B cell (primary cell): ENCODE data around the gene RAD23B. TPM values are rescaled to one million over a fixed set of nuclear protein-coding genes. Genes with fewer than 3 reads are reported as not detected.

Source experiments
- ATAC-seq: fragments of 200-7000 bp; cut with Tn5 transposase; one replicate; pipeline ENCODE4 v1.10.0; 2021; ENCODE audit warnings: low read depth, mild to moderate bottlenecking, moderate number of reproducible peaks, moderate library complexity
- CTCF ChIA-PET: fragments of 350-600 bp; sonication (Branson Sonifier 250); formaldehyde crosslinking; loops from one replicate; lab custom pipeline; 2021; ENCODE audit warnings: antibody characterized with exemption, inconsistent platforms; lab: Charles Lee
- POLR2A ChIA-PET: fragments of 350-600 bp; sonication (Branson Sonifier 250); formaldehyde crosslinking; loops from one replicate; lab custom pipeline; 2021; ENCODE audit warnings: antibody characterized with exemption; lab: Charles Lee
- DNase-seq: peaks from one replicate; pipeline ENCODE4 v3.0.0; 2013
- H2AFZ ChIP-seq: 2 replicates; pipeline ENCODE4 v1.6.1; 2012; ENCODE audit warnings: mild to moderate bottlenecking, low read depth, low read length; ENCODE audit not compliant: insufficient read depth, poor library complexity, severe bottlenecking
- H3K27ac ChIP-seq, 2 donors: 1 replicate in 1 of 2; 2 replicates in 1 of 2; pipeline ENCODE4 v1.5.1; 2012 to 2013; ENCODE audit warnings: low read length in 2 of 2, mild to moderate bottlenecking in 2 of 2, moderate library complexity in 1 of 2
- H3K27me3 ChIP-seq, 4 experiments: fragments of 200-600 bp in 1 of 4; sonication (generic) in 1 of 4; replicated peaks in 1 of 4; 1 replicate in 2 of 4; 2 replicates in 2 of 4; pipeline versions ENCODE4 v1.6.1 to v1.7.0; 2013 to 2016; ENCODE audit warnings: low read length in 3 of 4, mild to moderate bottlenecking in 2 of 4, mixed read lengths in 1 of 4, moderate library complexity in 1 of 4; ENCODE audit not compliant: insufficient read depth in 4 of 4, control insufficient read depth in 3 of 4; ENCODE audit errors: control extremely low read depth in 1 of 4
- H3K36me3 ChIP-seq, 2 experiments: replicated peaks in 1 of 2; 1 replicate in 1 of 2; 2 replicates in 1 of 2; pipeline versions ENCODE4 v1.6.1 to v1.7.1; 2013; ENCODE audit warnings: low read length in 1 of 2; ENCODE audit not compliant: insufficient read depth in 2 of 2, control insufficient read depth in 1 of 2; ENCODE audit errors: control extremely low read depth in 1 of 2, extremely low read depth in 1 of 2
- H3K4me1 ChIP-seq, 2 donors: fragments of 200-600 bp in 1 of 2; sonication (generic) in 1 of 2; 1 replicate in 1 of 2; 2 replicates in 1 of 2; pipeline versions ENCODE4 v1.5.1 to v1.6.1; 2013 to 2017; ENCODE audit warnings: low read length in 2 of 2; ENCODE audit not compliant: control insufficient read depth in 2 of 2, insufficient read depth in 2 of 2
- H3K4me2 ChIP-seq: replicated peaks from 2 replicates; pipeline ENCODE3; 2012; ENCODE audit warnings: mild to moderate bottlenecking, low read depth, low read length; ENCODE audit not compliant: poor library complexity, severe bottlenecking
- H3K4me3 ChIP-seq, 5 experiments: fragments of 200-600 bp in 1 of 5; sonication (generic) in 1 of 5; 1 replicate in 3 of 5; 2 replicates in 2 of 5; pipeline versions ENCODE4 v1.5.1 to v1.7.0; 2011 to 2016; ENCODE audit warnings: low read length in 4 of 5, mild to moderate bottlenecking in 4 of 5, low read depth in 2 of 5, control low read depth in 1 of 5, moderate library complexity in 1 of 5; ENCODE audit not compliant: insufficient read depth in 1 of 5; ENCODE audit errors: control extremely low read depth in 1 of 5, extremely low read depth in 1 of 5
- H3K79me2 ChIP-seq: fragments of 200-600 bp; sonication (generic); one replicate; pipeline ENCODE4 v1.6.0; 2016; ENCODE audit warnings: low read length; ENCODE audit not compliant: control insufficient read depth, insufficient read depth
- H3K9ac ChIP-seq: fragments of 200-600 bp; sonication (generic); 2 replicates; pipeline ENCODE4 v1.6.1; 2017; ENCODE audit warnings: mild to moderate bottlenecking, low read length, moderate library complexity
- H3K9me3 ChIP-seq, 3 donors: one replicate each; pipeline versions ENCODE4 v1.6.1 to v1.7.1; 2013; ENCODE audit warnings: low read length in 2 of 3; ENCODE audit not compliant: control insufficient read depth in 2 of 3, insufficient read depth in 1 of 3; ENCODE audit errors: control extremely low read depth in 1 of 3
- H4K20me1 ChIP-seq: 2 replicates; pipeline ENCODE4 v1.6.0; 2012; ENCODE audit warnings: mild to moderate bottlenecking, low read length; ENCODE audit not compliant: insufficient read depth, control insufficient read depth, poor library complexity, severe bottlenecking
- H3K27ac Mint-ChIP-seq: one replicate; pipeline ENCODE4 v1.8.0; 2021; ENCODE audit warnings: mixed read lengths
- H3K27me3 Mint-ChIP-seq: one replicate; pipeline ENCODE4 v1.8.0; 2021; ENCODE audit warnings: mixed read lengths
- H3K4me1 Mint-ChIP-seq: one replicate; pipeline ENCODE4 v1.8.0; 2021; ENCODE audit warnings: mixed read lengths
- H3K4me3 Mint-ChIP-seq: one replicate; pipeline ENCODE4 v1.8.0; 2021; ENCODE audit warnings: mixed read lengths
- H3K9me3 Mint-ChIP-seq: one replicate; pipeline ENCODE4 v1.8.0; 2022; ENCODE audit warnings: mixed read lengths; ENCODE audit not compliant: insufficient read depth
- EZH2 ChIP-seq: IDR thresholded peaks from 2 replicates; pipeline ENCODE4 v1.6.1; 2012; ENCODE audit warnings: borderline replicate concordance, low read depth, mild to moderate bottlenecking, moderate library complexity, low read length; ENCODE audit not compliant: insufficient read depth, poor library complexity, severe bottlenecking
- WGBS: methylation state at CpG from one replicate; pipeline ENCODE4 v1.1.5; 2013; ENCODE audit warnings: missing lambda C conversion rate; ENCODE audit not compliant: insufficient coverage; 5-methylcytosine and 5-hydroxymethylcytosine counted together
- intact Hi-C: fragments of 100-400 bp; cut with micrococcal nuclease; formaldehyde crosslinking; loops from one replicate; pipeline ENCODE4 v1.10.0; 2022
- polyA plus RNA-seq: library from polyadenylated mRNA; depleted of rRNA; stranded (reverse); fragments of >200 nt; gene quantifications from 2 replicates; pipeline ENCODE4 v1.2.3, GENCODE V29; 2012
- total RNA-seq, 2 donors: library from RNA; stranded (reverse); fragments of 120-200 nt in 1 of 2; gene quantifications; 1 replicate in 1 of 2; 2 replicates in 1 of 2; pipeline versions ENCODE4 v1.2.3 to v1.2.4, GENCODE V29; 2013 to 2022
- TF ChIP-seq, protein P1 (sequence below): fragments of 200-600 bp; IDR thresholded peaks from one replicate; pipeline ENCODE4 v1.8.0; 2022; ENCODE audit warnings: antibody characterized with exemption, mild to moderate bottlenecking

RAD23B gene
- total and polyA plus RNA-seq, 2 donors (not counting 1 experiment from before 2014, with no cell fraction given), result 36.8 to 78.2 TPM

DNA sequence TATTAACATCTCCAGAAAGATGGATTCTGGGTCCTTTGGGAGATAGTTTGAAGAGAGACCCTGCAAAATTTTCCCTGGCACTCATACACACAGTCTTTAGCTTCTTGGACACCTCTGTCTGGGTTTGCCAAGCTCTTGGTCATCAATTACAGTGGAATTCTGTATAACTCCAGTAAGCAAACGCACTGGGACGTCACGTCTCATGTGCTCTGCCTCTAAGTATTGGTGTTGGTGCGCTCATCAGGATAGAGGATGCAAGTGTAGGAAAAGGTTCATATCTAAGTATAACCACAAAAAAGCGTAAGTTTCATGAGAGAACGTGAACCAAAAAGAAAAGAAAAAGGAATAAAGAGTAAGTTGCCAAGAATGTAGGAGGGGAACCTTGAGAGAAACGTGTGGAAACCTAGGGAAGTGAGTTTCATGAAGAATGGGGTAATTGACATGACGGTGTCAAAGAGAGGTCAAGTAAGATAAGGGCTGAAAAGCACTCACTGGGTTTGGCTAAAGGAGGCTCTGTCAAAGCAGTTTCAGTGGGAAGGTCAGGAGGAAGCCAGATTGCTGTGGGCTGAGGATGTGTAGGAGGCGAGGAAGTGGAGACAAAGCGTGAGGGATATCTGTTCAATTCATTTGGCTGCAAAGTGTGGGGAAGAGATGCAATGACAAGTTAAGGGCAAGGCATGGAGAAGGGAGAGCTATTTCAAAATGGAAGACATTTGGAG is 92.7 kb downstream of the RAD23B start:
- DNase-seq, result no peak
- H3K27ac Mint-ChIP-seq, result no peak overlapping the region
- 55% methylated on average over 5 of the region's 10 CpGs for WGBS
- peaks cover 7% of the 10 kb centered on the region for H3K27me3 Mint-ChIP-seq
- Histone ChIP-seq H3K79me2 (no peaks in the 10 kb centered on the region), H4K20me1 (no peaks in the 10 kb centered on the region), H2AFZ (no peak overlapping the region), H3K4me1 (no peaks in the 10 kb centered on the region), H3K4me3 (no peak overlapping the region), H3K27me3 (no peaks in the 10 kb centered on the region), H3K9ac (no peak overlapping the region), H3K27ac (no peak overlapping the region), H3K36me3 (no peaks in the 10 kb centered on the region), H3K4me2 (no peak overlapping the region), H3K9me3 (no peaks in the 10 kb centered on the region)
- no peaks in the 10 kb centered on the region for H3K9me3 Mint-ChIP-seq
- POLR2A ChIA-PET, result no interaction called here
- ATAC-seq, result no peak
- intact Hi-C loops, result no loop called here
- H3K4me1 Mint-ChIP-seq, result no peaks in the 10 kb centered on the region
- CTCF ChIA-PET, result no interaction called here
- TF ChIP-seq, protein P1, sequence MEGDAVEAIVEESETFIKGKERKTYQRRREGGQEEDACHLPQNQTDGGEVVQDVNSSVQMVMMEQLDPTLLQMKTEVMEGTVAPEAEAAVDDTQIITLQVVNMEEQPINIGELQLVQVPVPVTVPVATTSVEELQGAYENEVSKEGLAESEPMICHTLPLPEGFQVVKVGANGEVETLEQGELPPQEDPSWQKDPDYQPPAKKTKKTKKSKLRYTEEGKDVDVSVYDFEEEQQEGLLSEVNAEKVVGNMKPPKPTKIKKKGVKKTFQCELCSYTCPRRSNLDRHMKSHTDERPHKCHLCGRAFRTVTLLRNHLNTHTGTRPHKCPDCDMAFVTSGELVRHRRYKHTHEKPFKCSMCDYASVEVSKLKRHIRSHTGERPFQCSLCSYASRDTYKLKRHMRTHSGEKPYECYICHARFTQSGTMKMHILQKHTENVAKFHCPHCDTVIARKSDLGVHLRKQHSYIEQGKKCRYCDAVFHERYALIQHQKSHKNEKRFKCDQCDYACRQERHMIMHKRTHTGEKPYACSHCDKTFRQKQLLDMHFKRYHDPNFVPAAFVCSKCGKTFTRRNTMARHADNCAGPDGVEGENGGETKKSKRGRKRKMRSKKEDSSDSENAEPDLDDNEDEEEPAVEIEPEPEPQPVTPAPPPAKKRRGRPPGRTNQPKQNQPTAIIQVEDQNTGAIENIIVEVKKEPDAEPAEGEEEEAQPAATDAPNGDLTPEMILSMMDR, result no peak
- TF ChIP-seq EZH2, result no peak
- no peak overlapping the region for H3K4me3 Mint-ChIP-seq

DNA sequence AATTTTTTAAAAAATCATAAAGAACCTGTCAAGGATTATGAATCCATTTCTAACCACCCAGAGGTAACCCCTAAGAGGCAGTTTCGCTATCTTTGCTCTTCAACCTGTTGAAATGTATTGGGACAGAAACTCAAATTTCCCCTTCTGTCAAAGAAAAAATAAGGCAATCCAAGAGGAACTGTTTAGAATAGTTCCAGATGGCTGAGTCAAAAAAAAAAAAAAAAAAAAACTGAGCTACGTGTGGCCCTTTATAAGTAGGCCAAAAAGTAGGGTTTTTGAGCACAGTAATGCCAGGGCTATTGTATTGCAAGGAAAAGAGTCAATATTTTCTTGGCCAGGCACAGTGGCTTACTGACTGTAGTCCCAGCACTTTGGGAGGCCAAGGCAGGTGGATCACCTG is 94.9 kb downstream of the RAD23B start:
- Mint-ChIP-seq H3K27ac (no peak overlapping the region), H3K27me3 (peaks cover 14% of the 10 kb centered on the region), H3K9me3 (no peaks in the 10 kb centered on the region), H3K4me1 (no peaks in the 10 kb centered on the region), H3K4me3 (no peak overlapping the region)
- POLR2A ChIA-PET, result no interaction called here
- 100% methylated on average over 1 of the region's 2 CpGs for WGBS
- Histone ChIP-seq H4K20me1 (no peaks in the 10 kb centered on the region), H3K36me3 (no peaks in the 10 kb centered on the region), H3K27ac (no peak overlapping the region), H3K9ac (no peak overlapping the region), H3K4me3 (no peak overlapping the region), H2AFZ (no peak overlapping the region), H3K4me2 (no peak overlapping the region), H3K9me3 (no peaks in the 10 kb centered on the region), H3K4me1 (no peaks in the 10 kb centered on the region), H3K27me3 (no peaks in the 10 kb centered on the region), H3K79me2 (no peaks in the 10 kb centered on the region)
- no peak for TF ChIP-seq EZH2
- TF ChIP-seq, protein P1, result no peak
- intact Hi-C loops, result no loop called here
- no peak for DNase-seq
- ATAC-seq, result no peak
- CTCF ChIA-PET, result interaction anchor here (0.5 kb wide), 1 partner anchor 1271 kb away, joined by 4 read pairs; no protein-coding TSS in a partner anchor
